ENCODE data around the gene GLRA3.

Gene GLRA3

GRCh38 chr4:174753021-174753420 is 76.0 kb downstream of the GLRA3 start:
- no peak for TF ChIP-seq CTCF (IDR thresholded peaks at IDR 0.05; ENCODE audit: insufficient read depth, low read depth, low read length, missing control alignments)
- no peak for DNase-seq (ENCODE audit: low read depth)
- no peak overlapping the region for H3K4me3 ChIP-seq (ENCODE audit: low read depth, low read length)

GRCh38 chr4:174752026-174752425 is 77.0 kb downstream of the GLRA3 start:
- no peak for DNase-seq (ENCODE audit: low read depth)
- TF ChIP-seq CTCF (IDR thresholded peaks at IDR 0.05; ENCODE audit: insufficient read depth, low read depth, low read length, missing control alignments), result no peak

DNA sequence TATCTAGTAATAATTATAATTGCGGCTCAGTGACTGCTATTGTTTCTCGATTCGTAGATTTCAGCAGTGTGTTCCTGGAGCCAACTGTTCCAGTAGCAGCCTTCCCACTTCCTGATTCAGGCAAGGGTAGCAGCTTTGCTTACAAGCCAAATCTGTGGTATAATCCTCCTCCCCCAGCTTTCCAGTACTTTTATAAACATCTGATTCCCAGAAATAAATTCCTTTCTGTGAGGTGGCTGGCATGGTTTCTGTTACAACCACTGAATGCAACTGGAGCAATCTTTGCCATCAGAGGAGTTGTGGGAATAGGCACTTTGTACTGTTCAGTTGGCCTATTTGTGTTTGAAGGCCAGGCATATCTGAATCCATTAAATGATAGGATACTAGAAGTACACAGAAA is 80.0 kb downstream of the GLRA3 start:
- DNase-seq (ENCODE audit: low read depth), result no peak
- no peak for TF ChIP-seq CTCF (IDR thresholded peaks at IDR 0.05; ENCODE audit: insufficient read depth, low read depth, low read length, missing control alignments)
- H3K4me3 ChIP-seq (ENCODE audit: low read depth, low read length), result no peak overlapping the region

More at GRCh38 chr4:174752026-174752425, 77.0 kb downstream of the GLRA3 start:
- H3K4me3 ChIP-seq (ENCODE audit: low read depth, low read length), result no peak overlapping the region

DNA sequence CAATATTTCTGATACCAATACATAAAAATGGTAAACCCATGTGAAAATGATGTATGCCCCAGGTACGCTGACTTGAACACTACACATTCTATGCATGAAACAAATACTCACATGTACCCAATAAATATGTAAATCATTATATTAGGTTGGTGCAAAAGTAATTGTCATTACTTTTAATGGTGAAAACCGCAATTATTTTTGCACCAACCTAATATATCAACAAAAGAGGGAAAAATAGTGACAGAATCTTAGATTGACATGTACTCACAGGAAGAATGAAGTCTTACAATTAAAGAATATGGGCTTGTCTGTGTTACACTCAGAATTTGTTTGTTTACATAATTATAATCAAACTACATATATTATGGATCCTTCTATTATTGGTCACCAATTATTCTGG is 82.3 kb downstream of the GLRA3 start:
- no peak for TF ChIP-seq CTCF (IDR thresholded peaks at IDR 0.05; ENCODE audit: insufficient read depth, low read depth, low read length, missing control alignments)
- DNase-seq (ENCODE audit: low read depth), result no peak
- H3K4me3 ChIP-seq (ENCODE audit: low read depth, low read length), result no peak overlapping the region

- no peak overlapping the region for H3K4me3 ChIP-seq (ENCODE audit: low read depth, low read length)
- DNase-seq (ENCODE audit: low read depth), result no peak
- TF ChIP-seq CTCF (IDR thresholded peaks at IDR 0.05; ENCODE audit: insufficient read depth, low read depth, low read length, missing control alignments), result no peak
Measured at GRCh38 chr4:174742561-174742960, 86.5 kb downstream of the GLRA3 start.

- DNase-seq (ENCODE audit: low read depth), result no peak
- no peak for TF ChIP-seq CTCF (IDR thresholded peaks at IDR 0.05; ENCODE audit: insufficient read depth, low read depth, low read length, missing control alignments)
- no peak overlapping the region for H3K4me3 ChIP-seq (ENCODE audit: low read depth, low read length)
Measured at GRCh38 chr4:174739576-174739975, 89.5 kb downstream of the GLRA3 start.

DNA sequence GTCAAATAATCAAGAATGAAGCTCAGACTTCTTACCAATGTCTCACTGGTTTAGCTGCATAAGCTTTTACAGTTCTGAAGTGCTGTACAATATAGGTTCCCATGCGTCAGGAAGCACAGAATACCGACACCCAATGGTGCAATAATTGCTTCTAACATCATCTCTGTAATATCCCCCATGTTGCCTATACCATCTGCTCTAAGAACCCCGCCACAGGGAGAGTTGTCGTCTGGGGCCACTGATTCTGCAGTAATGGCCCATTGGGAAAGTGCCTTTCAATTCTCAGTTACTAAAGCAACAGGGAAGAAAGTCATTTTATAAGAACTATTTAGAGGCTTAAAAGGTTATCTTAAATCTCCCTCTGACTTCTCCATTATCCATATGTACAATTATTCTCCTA is 94.9 kb downstream of the GLRA3 start:
- DNase-seq (ENCODE audit: low read depth), result no peak
- no peak overlapping the region for H3K4me3 ChIP-seq (ENCODE audit: low read depth, low read length)
- TF ChIP-seq CTCF (IDR thresholded peaks at IDR 0.05; ENCODE audit: insufficient read depth, low read depth, low read length, missing control alignments), result no peak
